SK-N-SH (cell line): ENCODE data around the gene MACROD2. TPM values are rescaled to one million over a fixed set of nuclear protein-coding genes. Genes with fewer than 3 reads are reported as not detected.

Experiments used
- CTCF ChIA-PET: fragments of 300-600, 350-600 bp; formaldehyde crosslinking; extraction: SDS; loops from one replicate; lab custom pipeline; 2021; lab: Yijun Ruan, JAX
- POLR2A ChIA-PET: fragments of 350-600 bp; sonication (Branson Sonifier 250); formaldehyde crosslinking; extraction: SDS; loops from one replicate; lab custom pipeline; 2020; ENCODE audit warnings: antibody characterized with exemption, inconsistent platforms; lab: Yijun Ruan, JAX
- DNase-seq: peaks from one replicate; pipeline ENCODE4 v3.0.0; 2012
- H2AFZ ChIP-seq: fragments of 200-600 bp; sonication (generic); 2 replicates; pipeline ENCODE4 v1.8.1; 2016; ENCODE audit warnings: antibody characterized with exemption, mild to moderate bottlenecking, low read depth
- H3F3A ChIP-seq: fragments of 200-600 bp; sonication (generic); replicated peaks from 2 replicates; pipeline ENCODE3; 2016; ENCODE audit warnings: antibody characterized with exemption, mild to moderate bottlenecking; ENCODE audit not compliant: insufficient read depth
- H3K27ac ChIP-seq, 2 experiments: fragments of 200-500 bp in 1 of 2; fragments of 200-600 bp in 1 of 2; sonication (Bioruptor generic) in 1 of 2; sonication (generic), shearing (Covaris generic) in 1 of 2; 2 replicates each; pipeline versions ENCODE4 v1.5.1 to v1.6.1; 2014 to 2016; ENCODE audit warnings: low read depth in 2 of 2, inconsistent platforms in 1 of 2, low read length in 1 of 2, mild to moderate bottlenecking in 1 of 2, mixed read lengths in 1 of 2
- H3K27me3 ChIP-seq: fragments of 200-600 bp; sonication (generic), shearing (Covaris generic); 2 replicates; pipeline ENCODE4 v1.6.1; 2016; ENCODE audit warnings: mixed run types; ENCODE audit not compliant: insufficient read depth
- H3K36me3 ChIP-seq, 2 experiments: fragments of 200-500 bp in 1 of 2; fragments of 200-600 bp in 1 of 2; sonication (Bioruptor generic) in 1 of 2; sonication (generic) in 1 of 2; replicated peaks in 1 of 2; 2 replicates each; pipeline versions ENCODE3 to v1.5.1; 2014 to 2016; ENCODE audit warnings: low read length in 1 of 2, mild to moderate bottlenecking in 1 of 2; ENCODE audit not compliant: insufficient read depth in 2 of 2, control insufficient read depth in 1 of 2
- H3K4me1 ChIP-seq, 2 experiments: fragments of 200-500 bp in 1 of 2; fragments of 200-600 bp in 1 of 2; sonication (Bioruptor generic) in 1 of 2; sonication (generic), shearing (Covaris generic) in 1 of 2; 2 replicates each; pipeline versions ENCODE4 v1.5.1 to v1.6.1; 2014 to 2016; ENCODE audit warnings: low read depth in 1 of 2, low read length in 1 of 2, mixed run types in 1 of 2; ENCODE audit not compliant: insufficient read depth in 2 of 2, control insufficient read depth in 1 of 2
- H3K4me2 ChIP-seq: fragments of 200-600 bp; sonication (generic), shearing (Covaris generic); 2 replicates; pipeline ENCODE4 v1.6.1; 2017; ENCODE audit warnings: mixed run types
- H3K4me3 ChIP-seq, 2 experiments: fragments of 200-500 bp in 1 of 2; fragments of 200-600 bp in 1 of 2; sonication (Bioruptor generic) in 1 of 2; sonication (generic), shearing (Covaris generic) in 1 of 2; 2 replicates each; pipeline versions ENCODE4 v1.5.1 to v1.8.1; 2014 to 2016; ENCODE audit warnings: low read depth in 2 of 2, inconsistent platforms in 1 of 2, low read length in 1 of 2, mild to moderate bottlenecking in 1 of 2, mixed read lengths in 1 of 2, moderate library complexity in 1 of 2
- H3K79me2 ChIP-seq: fragments of 200-600 bp; sonication (generic); 2 replicates; pipeline ENCODE4 v1.8.1; 2017; ENCODE audit warnings: mild to moderate bottlenecking; ENCODE audit not compliant: insufficient read depth
- H3K9ac ChIP-seq: fragments of 200-600 bp; sonication (generic); 2 replicates; pipeline ENCODE4 v1.6.1; 2017; ENCODE audit warnings: mixed run types
- H3K9me2 ChIP-seq: fragments of 200-600 bp; sonication (generic); 2 replicates; pipeline ENCODE4 v1.6.1; 2017; ENCODE audit warnings: mixed run types
- H3K9me3 ChIP-seq: fragments of 200-600 bp; sonication (generic); 2 replicates; pipeline ENCODE4 v1.6.1; 2017; ENCODE audit warnings: mixed run types, mild to moderate bottlenecking, moderate library complexity
- H4K20me1 ChIP-seq: fragments of 200-600 bp; sonication (generic); 2 replicates; pipeline ENCODE4 v1.6.1; 2017; ENCODE audit warnings: mild to moderate bottlenecking, mixed run types; ENCODE audit not compliant: insufficient read depth
- CHD2 ChIP-seq: fragments of 150-350 bp; IDR thresholded peaks from 2 replicates; pipeline ENCODE4 v1.6.1; 2018; ENCODE audit warnings: low read length; ENCODE audit not compliant: partially characterized antibody
- ELF1 ChIP-seq: IDR thresholded peaks from 2 replicates; pipeline ENCODE4 v1.4.0; 2012
- EP300 ChIP-seq, 2 experiments: IDR thresholded peaks; 2 replicates each; pipeline versions ENCODE4 v1.4.0 to v1.6.1; 2012; ENCODE audit warnings: borderline replicate concordance in 1 of 2, low read depth in 1 of 2, low read length in 1 of 2
- EZH2phosphoT487 ChIP-seq: fragments of 200-600 bp; sonication (generic); IDR thresholded peaks from 2 replicates; pipeline ENCODE4 v1.6.1; 2017; ENCODE audit warnings: low read depth, mixed run types, mild to moderate bottlenecking, antibody characterized with exemption, moderate library complexity, borderline replicate concordance
- FOSL2 ChIP-seq: IDR thresholded peaks from 2 replicates; pipeline ENCODE4 v1.4.0; 2012; ENCODE audit warnings: low read depth, mild to moderate bottlenecking, moderate library complexity, borderline replicate concordance
- FOXJ3 ChIP-seq: sonication (generic); formaldehyde crosslinking; IDR thresholded peaks from 2 replicates; pipeline ENCODE4 v1.5.1; 2020; ENCODE audit warnings: mild to moderate bottlenecking, missing genetic modification reagents
- GATA2 ChIP-seq: sonication (generic); formaldehyde crosslinking; IDR thresholded peaks from 2 replicates; pipeline ENCODE4 v1.5.0; 2020; ENCODE audit warnings: mild to moderate bottlenecking, missing genetic modification reagents
- MXI1 ChIP-seq: IDR thresholded peaks from 2 replicates; pipeline ENCODE4 v1.6.1; 2012; ENCODE audit warnings: mild to moderate bottlenecking, low read depth, low read length, improper control_type of control experiment
- NFIC ChIP-seq: IDR thresholded peaks from 2 replicates; pipeline ENCODE4 v1.4.0; 2012; ENCODE audit warnings: borderline replicate concordance
- RCOR1 ChIP-seq: fragments of 150-350 bp; IDR thresholded peaks from 2 replicates; pipeline ENCODE4 v1.6.1; 2017; ENCODE audit warnings: antibody characterized with exemption, low read length
- RXRA ChIP-seq: IDR thresholded peaks from 2 replicates; pipeline ENCODE4 v1.4.0; 2012; ENCODE audit warnings: low read depth, mild to moderate bottlenecking, borderline replicate concordance
- SIN3A ChIP-seq: IDR thresholded peaks from 2 replicates; pipeline ENCODE4 v1.6.1; 2012; ENCODE audit warnings: low read depth, mild to moderate bottlenecking, low read length, moderate library complexity, borderline replicate concordance
- TAF1 ChIP-seq: IDR thresholded peaks from 2 replicates; pipeline ENCODE4 v1.6.1; 2012; ENCODE audit warnings: low read depth, mild to moderate bottlenecking, low read length, moderate library complexity, borderline replicate concordance
- TEAD4 ChIP-seq: IDR thresholded peaks from 2 replicates; pipeline ENCODE4 v1.4.0; 2012; ENCODE audit warnings: mild to moderate bottlenecking, borderline replicate concordance; ENCODE audit not compliant: insufficient read depth
- YY1 ChIP-seq: IDR thresholded peaks from 2 replicates; pipeline ENCODE4 v1.4.0; 2012; ENCODE audit warnings: low read depth, mild to moderate bottlenecking
- WGBS: methylation state at CpG from one replicate; pipeline ENCODE4 v1.1.6; 2017; ENCODE audit warnings: low lambda C conversion rate; 5-methylcytosine and 5-hydroxymethylcytosine counted together
- polyA plus RNA-seq, 3 experiments: library from polyadenylated mRNA; depleted of rRNA; stranded (reverse); fragments of >200 nt; gene quantifications; 2 replicates each; pipeline ENCODE4 v1.2.3, GENCODE V29; 2012
- TF ChIP-seq, protein P1 (sequence below): IDR thresholded peaks from 2 replicates; pipeline ENCODE4 v1.4.0; 2012; ENCODE audit warnings: low read depth, borderline replicate concordance
- TF ChIP-seq, protein P2 (sequence below): IDR thresholded peaks from 2 replicates; pipeline ENCODE4 v1.4.0; 2012; ENCODE audit warnings: low read depth
- TF ChIP-seq, protein P3 (sequence below): IDR thresholded peaks from 2 replicates; pipeline ENCODE4 v1.6.1; 2012; ENCODE audit warnings: mild to moderate bottlenecking, low read depth, low read length, moderate library complexity
- TF ChIP-seq, protein P4 (sequence below): IDR thresholded peaks from 2 replicates; pipeline ENCODE4; 2012
- TF ChIP-seq, protein P5 (sequence below): IDR thresholded peaks from 2 replicates; pipeline ENCODE4 v1.4.0; 2012; ENCODE audit warnings: low read depth, borderline replicate concordance

MACROD2 gene
- polyA plus RNA-seq, 1 of the 3 experiments (the other 2 are of a cell fraction) = 0.33 TPM

DNA sequence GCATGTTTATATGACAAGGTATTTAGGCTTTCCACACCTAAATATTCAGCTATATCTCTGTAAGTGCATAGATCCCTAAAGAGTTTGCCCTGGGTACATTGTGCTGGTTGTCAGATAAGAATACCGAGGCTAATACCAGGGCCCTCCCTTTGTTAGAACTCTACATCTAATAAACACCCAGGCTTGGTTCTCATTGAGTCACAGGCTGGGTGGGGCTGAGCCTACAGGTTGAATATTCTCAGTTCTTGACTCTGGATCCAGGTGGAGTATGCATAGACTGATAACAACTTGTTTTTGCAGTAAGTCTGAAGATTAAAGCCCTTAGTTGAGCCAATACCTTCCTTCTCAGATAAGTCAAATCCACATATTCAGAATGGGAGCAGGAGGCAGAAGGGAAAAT lies 654.3 kb downstream of the MACROD2 start:
- H3K27me3 ChIP-seq = no peaks in the 10 kb centered on the region
- ChIA-PET CTCF (no interaction called here), POLR2A (no interaction called here)
- no peak overlapping the region for H2AFZ ChIP-seq
- H3K27ac ChIP-seq = no peak overlapping the region
- no peaks in the 10 kb centered on the region; a peak in 1 of 4 replicates for H3K4me1 ChIP-seq
- no peak overlapping the region for H3K4me2 ChIP-seq
- DNase-seq = no peak
- no peak overlapping the region for H3K9ac ChIP-seq
- no peaks in the 10 kb centered on the region for H4K20me1 ChIP-seq
- TF ChIP-seq, protein P1, sequence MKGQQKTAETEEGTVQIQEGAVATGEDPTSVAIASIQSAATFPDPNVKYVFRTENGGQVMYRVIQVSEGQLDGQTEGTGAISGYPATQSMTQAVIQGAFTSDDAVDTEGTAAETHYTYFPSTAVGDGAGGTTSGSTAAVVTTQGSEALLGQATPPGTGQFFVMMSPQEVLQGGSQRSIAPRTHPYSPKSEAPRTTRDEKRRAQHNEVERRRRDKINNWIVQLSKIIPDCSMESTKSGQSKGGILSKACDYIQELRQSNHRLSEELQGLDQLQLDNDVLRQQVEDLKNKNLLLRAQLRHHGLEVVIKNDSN = no peak
- TF ChIP-seq, protein P2, sequence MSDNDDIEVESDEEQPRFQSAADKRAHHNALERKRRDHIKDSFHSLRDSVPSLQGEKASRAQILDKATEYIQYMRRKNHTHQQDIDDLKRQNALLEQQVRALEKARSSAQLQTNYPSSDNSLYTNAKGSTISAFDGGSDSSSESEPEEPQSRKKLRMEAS = no peak
- TF ChIP-seq RCOR1 (no peak), YY1 (no peak), RXRA (no peak), TAF1 (no peak), FOSL2 (no peak), SIN3A (no peak), FOXJ3 (CRISPR knock-in tag) (no peak), GATA2 (CRISPR knock-in tag) (no peak), MXI1 (no peak), CHD2 (no peak), TEAD4 (no peak), EP300 (IDR thresholded peaks at IDR 0.05; ENCODE audit: borderline replicate concordance in 1 of 2, low read depth in 1 of 2, low read length in 1 of 2) (no peak), EZH2phosphoT487 (no peak), ELF1 (no peak), NFIC (no peak)
- TF ChIP-seq, protein P3, sequence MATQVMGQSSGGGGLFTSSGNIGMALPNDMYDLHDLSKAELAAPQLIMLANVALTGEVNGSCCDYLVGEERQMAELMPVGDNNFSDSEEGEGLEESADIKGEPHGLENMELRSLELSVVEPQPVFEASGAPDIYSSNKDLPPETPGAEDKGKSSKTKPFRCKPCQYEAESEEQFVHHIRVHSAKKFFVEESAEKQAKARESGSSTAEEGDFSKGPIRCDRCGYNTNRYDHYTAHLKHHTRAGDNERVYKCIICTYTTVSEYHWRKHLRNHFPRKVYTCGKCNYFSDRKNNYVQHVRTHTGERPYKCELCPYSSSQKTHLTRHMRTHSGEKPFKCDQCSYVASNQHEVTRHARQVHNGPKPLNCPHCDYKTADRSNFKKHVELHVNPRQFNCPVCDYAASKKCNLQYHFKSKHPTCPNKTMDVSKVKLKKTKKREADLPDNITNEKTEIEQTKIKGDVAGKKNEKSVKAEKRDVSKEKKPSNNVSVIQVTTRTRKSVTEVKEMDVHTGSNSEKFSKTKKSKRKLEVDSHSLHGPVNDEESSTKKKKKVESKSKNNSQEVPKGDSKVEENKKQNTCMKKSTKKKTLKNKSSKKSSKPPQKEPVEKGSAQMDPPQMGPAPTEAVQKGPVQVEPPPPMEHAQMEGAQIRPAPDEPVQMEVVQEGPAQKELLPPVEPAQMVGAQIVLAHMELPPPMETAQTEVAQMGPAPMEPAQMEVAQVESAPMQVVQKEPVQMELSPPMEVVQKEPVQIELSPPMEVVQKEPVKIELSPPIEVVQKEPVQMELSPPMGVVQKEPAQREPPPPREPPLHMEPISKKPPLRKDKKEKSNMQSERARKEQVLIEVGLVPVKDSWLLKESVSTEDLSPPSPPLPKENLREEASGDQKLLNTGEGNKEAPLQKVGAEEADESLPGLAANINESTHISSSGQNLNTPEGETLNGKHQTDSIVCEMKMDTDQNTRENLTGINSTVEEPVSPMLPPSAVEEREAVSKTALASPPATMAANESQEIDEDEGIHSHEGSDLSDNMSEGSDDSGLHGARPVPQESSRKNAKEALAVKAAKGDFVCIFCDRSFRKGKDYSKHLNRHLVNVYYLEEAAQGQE = no peak
- TF ChIP-seq, protein P4, sequence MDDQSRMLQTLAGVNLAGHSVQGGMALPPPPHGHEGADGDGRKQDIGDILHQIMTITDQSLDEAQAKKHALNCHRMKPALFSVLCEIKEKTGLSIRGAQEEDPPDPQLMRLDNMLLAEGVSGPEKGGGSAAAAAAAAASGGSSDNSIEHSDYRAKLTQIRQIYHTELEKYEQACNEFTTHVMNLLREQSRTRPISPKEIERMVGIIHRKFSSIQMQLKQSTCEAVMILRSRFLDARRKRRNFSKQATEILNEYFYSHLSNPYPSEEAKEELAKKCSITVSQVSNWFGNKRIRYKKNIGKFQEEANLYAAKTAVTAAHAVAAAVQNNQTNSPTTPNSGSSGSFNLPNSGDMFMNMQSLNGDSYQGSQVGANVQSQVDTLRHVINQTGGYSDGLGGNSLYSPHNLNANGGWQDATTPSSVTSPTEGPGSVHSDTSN = no peak
- TF ChIP-seq, protein P5, sequence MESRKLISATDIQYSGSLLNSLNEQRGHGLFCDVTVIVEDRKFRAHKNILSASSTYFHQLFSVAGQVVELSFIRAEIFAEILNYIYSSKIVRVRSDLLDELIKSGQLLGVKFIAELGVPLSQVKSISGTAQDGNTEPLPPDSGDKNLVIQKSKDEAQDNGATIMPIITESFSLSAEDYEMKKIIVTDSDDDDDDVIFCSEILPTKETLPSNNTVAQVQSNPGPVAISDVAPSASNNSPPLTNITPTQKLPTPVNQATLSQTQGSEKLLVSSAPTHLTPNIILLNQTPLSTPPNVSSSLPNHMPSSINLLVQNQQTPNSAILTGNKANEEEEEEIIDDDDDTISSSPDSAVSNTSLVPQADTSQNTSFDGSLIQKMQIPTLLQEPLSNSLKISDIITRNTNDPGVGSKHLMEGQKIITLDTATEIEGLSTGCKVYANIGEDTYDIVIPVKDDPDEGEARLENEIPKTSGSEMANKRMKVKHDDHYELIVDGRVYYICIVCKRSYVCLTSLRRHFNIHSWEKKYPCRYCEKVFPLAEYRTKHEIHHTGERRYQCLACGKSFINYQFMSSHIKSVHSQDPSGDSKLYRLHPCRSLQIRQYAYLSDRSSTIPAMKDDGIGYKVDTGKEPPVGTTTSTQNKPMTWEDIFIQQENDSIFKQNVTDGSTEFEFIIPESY = no peak
- H3K79me2 ChIP-seq = no peaks in the 10 kb centered on the region
- H3K9me2 ChIP-seq = no peaks in the 10 kb centered on the region
- 60% methylated on average over 1 of the region's 1 CpG for WGBS
- H3F3A ChIP-seq = no peaks in the 10 kb centered on the region
- H3K9me3 ChIP-seq = no peaks in the 10 kb centered on the region
- no peaks in the 10 kb centered on the region for H3K36me3 ChIP-seq
- no peak overlapping the region for H3K4me3 ChIP-seq
